IMR-90 (cell line): ENCODE measurements around the gene PTX4. TPM values are rescaled to one million over a fixed set of nuclear protein-coding genes. Genes with fewer than 3 reads are reported as not detected.

Source experiments
- ATAC-seq: fragments of 200-7000 bp; cut with Tn5 transposase; 2 replicates; pipeline ENCODE4 v1.9.1; 2020; ENCODE audit warnings: low read depth, mild to moderate bottlenecking, moderate library complexity
- BruUV-seq: library from RNA; stranded (reverse); fragments of 400-500 nt; replicated peaks from 2 replicates; lab custom pipeline; 2021; lab: Mats Ljungman, UMichigan
- CTCF ChIA-PET: fragments of 300-600 bp; formaldehyde crosslinking; extraction: SDS; loops from one replicate; lab custom pipeline; 2021; ENCODE audit warnings: antibody characterized with exemption; lab: Yijun Ruan, JAX
- POLR2A ChIA-PET: fragments of 300-600 bp; sonication (Branson Sonifier 250); formaldehyde crosslinking; loops from one replicate; lab custom pipeline; 2022; ENCODE audit warnings: antibody characterized with exemption; ENCODE audit not compliant: unreplicated experiment; lab: Charles Lee
- DNase-seq: peaks from one replicate; pipeline ENCODE4 v3.0.0; 2013
- H2AFZ ChIP-seq: replicated peaks from 2 replicates; pipeline ENCODE3; 2013; ENCODE audit warnings: low read length, mild to moderate bottlenecking; ENCODE audit not compliant: poor library complexity
- H2AK5ac ChIP-seq: 2 replicates; pipeline ENCODE4 v1.6.1; 2013; ENCODE audit warnings: low read depth, low read length, inconsistent platforms
- H2AK9ac ChIP-seq: replicated peaks from 2 replicates; pipeline ENCODE3; 2013; ENCODE audit warnings: mild to moderate bottlenecking, low read depth, low read length, moderate library complexity; ENCODE audit not compliant: poor library complexity
- H2BK120ac ChIP-seq: 2 replicates; pipeline ENCODE4 v1.6.1; 2013; ENCODE audit warnings: low read depth, low read length, inconsistent platforms
- H2BK15ac ChIP-seq: 3 replicates; pipeline ENCODE4 v1.6.1; 2013; ENCODE audit warnings: low read depth, low read length, inconsistent platforms
- H2BK20ac ChIP-seq: 2 replicates; pipeline ENCODE4 v1.6.1; 2013; ENCODE audit warnings: low read depth, mild to moderate bottlenecking, inconsistent platforms, low read length, moderate library complexity
- H2BK5ac ChIP-seq: 2 replicates; pipeline ENCODE4 v1.6.1; 2013; ENCODE audit warnings: mild to moderate bottlenecking, low read depth, low read length, inconsistent platforms; ENCODE audit not compliant: poor library complexity, severe bottlenecking
- H3K14ac ChIP-seq: replicated peaks from 2 replicates; pipeline ENCODE4 v1.6.1; 2013; ENCODE audit warnings: low read depth, low read length, inconsistent platforms
- H3K18ac ChIP-seq: 2 replicates; pipeline ENCODE4 v1.6.1; 2013; ENCODE audit warnings: low read depth, low read length, control low read depth
- H3K23ac ChIP-seq: 2 replicates; pipeline ENCODE4 v1.6.1; 2013; ENCODE audit warnings: low read depth, low read length, inconsistent platforms
- H3K27ac ChIP-seq: 2 replicates; pipeline ENCODE4 v1.5.1; 2013; ENCODE audit warnings: mild to moderate bottlenecking, control low read depth, low read length; ENCODE audit not compliant: insufficient read depth
- H3K27me3 ChIP-seq: 2 replicates; pipeline ENCODE4 v1.6.1; 2013; ENCODE audit warnings: low read length; ENCODE audit not compliant: control insufficient read depth, insufficient read depth
- H3K36me3 ChIP-seq: 2 replicates; pipeline ENCODE4 v1.6.1; 2013; ENCODE audit warnings: low read length, mixed read lengths; ENCODE audit not compliant: control insufficient read depth, insufficient read depth
- H3K4ac ChIP-seq: 2 replicates; pipeline ENCODE4 v1.6.1; 2013; ENCODE audit warnings: low read depth, low read length, inconsistent platforms
- H3K4me1 ChIP-seq: 2 replicates; pipeline ENCODE4 v1.6.1; 2013; ENCODE audit warnings: low read length, mixed read lengths; ENCODE audit not compliant: control insufficient read depth, insufficient read depth
- H3K4me2 ChIP-seq: 2 replicates; pipeline ENCODE4 v1.6.1; 2013; ENCODE audit warnings: low read depth, mild to moderate bottlenecking, control low read depth, low read length, moderate library complexity
- H3K4me3 ChIP-seq: 2 replicates; pipeline ENCODE4 v1.5.1; 2013; ENCODE audit warnings: low read depth, mild to moderate bottlenecking, control low read depth, low read length, moderate library complexity; ENCODE audit not compliant: insufficient read depth
- H3K56ac ChIP-seq: 2 replicates; pipeline ENCODE4 v1.6.1; 2013; ENCODE audit warnings: low read length, inconsistent platforms; ENCODE audit not compliant: insufficient read depth; ENCODE audit errors: extremely low read depth
- H3K79me1 ChIP-seq, 2 experiments: 2 replicates each; pipeline ENCODE4 v1.6.1; 2013; ENCODE audit warnings: low read length in 2 of 2, inconsistent platforms in 1 of 2, low read depth in 1 of 2
- H3K9ac ChIP-seq: 2 replicates; pipeline ENCODE4 v1.6.1; 2013; ENCODE audit warnings: low read depth, low read length, control low read depth
- H3K9me1 ChIP-seq: 2 replicates; pipeline ENCODE4 v1.6.1; 2013; ENCODE audit warnings: low read length, inconsistent platforms; ENCODE audit not compliant: insufficient read depth
- H3K9me3 ChIP-seq: 2 replicates; pipeline ENCODE4 v1.6.1; 2013; ENCODE audit warnings: low read length; ENCODE audit not compliant: control insufficient read depth, insufficient read depth
- H4K20me1 ChIP-seq: 2 replicates; pipeline ENCODE4 v1.6.1; 2013; ENCODE audit warnings: low read length, inconsistent platforms; ENCODE audit not compliant: insufficient read depth
- H4K5ac ChIP-seq: 2 replicates; pipeline ENCODE4 v1.6.1; 2013; ENCODE audit warnings: mild to moderate bottlenecking, low read depth, low read length, control low read depth
- H4K8ac ChIP-seq, 2 experiments: 2 replicates each; pipeline ENCODE4 v1.6.1; 2013; ENCODE audit warnings: low read depth in 2 of 2, low read length in 2 of 2, control low read depth in 1 of 2, inconsistent platforms in 1 of 2
- H4K91ac ChIP-seq: 2 replicates; pipeline ENCODE4 v1.6.1; 2013; ENCODE audit warnings: low read depth, low read length, inconsistent platforms; ENCODE audit not compliant: insufficient read depth
- CHD1 ChIP-seq: IDR thresholded peaks from 2 replicates; pipeline ENCODE4 v1.6.1; 2012; ENCODE audit warnings: low read depth, low read length, improper control_type of control experiment
- MAFK ChIP-seq: IDR thresholded peaks from 2 replicates; pipeline ENCODE4 v1.6.1; 2012; ENCODE audit warnings: low read depth, low read length, improper control_type of control experiment
- MXI1 ChIP-seq: IDR thresholded peaks from 2 replicates; pipeline ENCODE4 v1.6.1; 2012; ENCODE audit warnings: low read depth, mild to moderate bottlenecking, low read length, moderate library complexity, borderline replicate concordance
- POLR2A ChIP-seq: IDR thresholded peaks from 2 replicates; pipeline ENCODE4 v1.6.1; 2012; ENCODE audit warnings: mild to moderate bottlenecking, low read depth, low read length
- WGBS, 2 experiments: methylation state at CpG; one replicate each; pipeline versions ENCODE4 v1.1.5 to v1.1.7; 2013; ENCODE audit warnings: missing lambda C conversion rate in 2 of 2; ENCODE audit not compliant: insufficient read length in 1 of 2; ENCODE audit errors: extremely low coverage in 2 of 2; 5-methylcytosine and 5-hydroxymethylcytosine counted together
- dilution Hi-C: fragments of 300-500 bp; cut with HindIII; formaldehyde crosslinking; loops from one replicate; pipeline ENCODE4 v1.14.3; 2018; ENCODE audit warnings: low sequenced_read_pairs; ENCODE audit not compliant: unreplicated experiment
- in situ Hi-C: fragments of 300-500 bp; cut with MboI; formaldehyde crosslinking; loops from 3 replicates; pipeline ENCODE4 v1.14.3; 2019; ENCODE audit warnings: low sequenced_read_pairs, inconsistent platforms, mixed read lengths
- intact Hi-C: fragments of 100-400 bp; cut with micrococcal nuclease; formaldehyde crosslinking; loops from 2 replicates; pipeline ENCODE4 v1.10.0; 2022
- polyA plus RNA-seq, 3 experiments: library from polyadenylated mRNA; depleted of rRNA; stranded (reverse); fragments of >200 nt; gene quantifications; 2 replicates each; pipeline ENCODE4 v1.2.3, GENCODE V29; 2012; ENCODE audit warnings: low replicate concordance in 1 of 3
- total RNA-seq: library from RNA; depleted of rRNA; stranded (reverse); fragments of >200 nt; gene quantifications from 2 replicates; pipeline ENCODE4 v1.2.3, GENCODE V29; 2012

PTX4 gene
- total and polyA plus RNA-seq, 2 of the 4 experiments (the other 2 are of a cell fraction): 0.07 TPM; not detected in 1

GRCh38 chr16:1460602-1461138, 28.1 kb downstream of the PTX4 start:
- Histone ChIP-seq H3K4me1 (no peaks in the 10 kb centered on the region), H3K4me3 (no peak overlapping the region), H3K36me3 (peaks cover 42% of the 10 kb centered on the region), H4K20me1 (peaks cover 2% of the 10 kb centered on the region; the same call in 1 of the 2 replicates), H4K91ac (no peak overlapping the region), H3K9me3 (no peaks in the 10 kb centered on the region), H3K4ac (no peak overlapping the region), H3K79me1 (peaks cover 0 to 7% of the 10 kb centered on the region in 2 experiments; a peak in 1 of 4 replicates), H4K8ac (no peak overlapping the region), H3K14ac (no peak overlapping the region), H3K27me3 (no peaks in the 10 kb centered on the region), H3K56ac (no peak overlapping the region), H2AK5ac (no peak overlapping the region), H2BK5ac (no peak overlapping the region), H3K9me1 (no peaks in the 10 kb centered on the region), H3K4me2 (no peak overlapping the region), H3K18ac (no peak overlapping the region), H3K23ac (no peak overlapping the region), H2AK9ac (peak overlapping the region; percentile 50), H2BK120ac (no peak overlapping the region), H2BK15ac (no peak overlapping the region), H2AFZ (no peak overlapping the region), H3K27ac (no peak overlapping the region), H3K9ac (no peak overlapping the region), H4K5ac (no peak overlapping the region), H2BK20ac (no peak overlapping the region)
- TF ChIP-seq POLR2A (no peak), MAFK (no peak), CHD1 (no peak), MXI1 (no peak)
- no TSS peak for BruUV-seq
- dilution Hi-C loops (no loop called here), intact Hi-C loops (no loop called here), in situ Hi-C loops (no loop called here)
- ChIA-PET CTCF (no interaction called here), POLR2A (no interaction called here)
- 95% methylated on average over 16 of the region's 30 CpGs; no CpG with 5 or more reads in 1 of the 2 experiments for WGBS, 2 experiments
- ATAC-seq (no peak), DNase-seq (no peak)
